Measurements from ENCODE around the gene FALEC.
"Not testable (repeated sequence)": the region's sequence is repeated elsewhere in the genome, so short reads cannot be mapped to it uniquely, and the experiment has no call there.

The FALEC gene

GRCh38 chr1:150574260-150575071 is 58.9 kb downstream of the FALEC start:
- no peak for DNase-seq (ENCODE audit: low read depth in 2 of 2)

GRCh38 chr1:150575072-150575489 is 59.5 kb downstream of the FALEC start:
- no peak for DNase-seq (ENCODE audit: low read depth in 2 of 2)

- DNase-seq (ENCODE audit: low read depth in 2 of 2): no peak
Measured at GRCh38 chr1:150575518-150576366, 60.2 kb downstream of the FALEC start.

GRCh38 chr1:150576367-150576711 is 60.8 kb downstream of the FALEC start:
- no peak for DNase-seq (ENCODE audit: low read depth in 2 of 2)

GRCh38 chr1:150576794-150577556 is 61.4 kb downstream of the FALEC start:
- no peak for DNase-seq (ENCODE audit: low read depth in 2 of 2)

- DNase-seq (ENCODE audit: low read depth in 2 of 2): no peak
Measured at GRCh38 chr1:150577557-150578271, 62.2 kb downstream of the FALEC start.

- DNase-seq (ENCODE audit: low read depth in 2 of 2): no peak
Measured at GRCh38 chr1:150578272-150579109, 62.9 kb downstream of the FALEC start.

- peak; percentile 75 to 83 for DNase-seq (ENCODE audit: low read depth in 2 of 2)
Measured at GRCh38 chr1:150579110-150579944, 63.8 kb downstream of the FALEC start, which contains the start of gene MCL1. Gene MCL1, minus strand, starts transcription at chr1:150579610. Its CDS starts 80 bp downstream, at chr1:150579530.

- no peak for DNase-seq (ENCODE audit: low read depth in 2 of 2)
Measured at GRCh38 chr1:150579945-150580642, 64.5 kb downstream of the FALEC start.

GRCh38 chr1:150580966-150581365 is 65.4 kb downstream of the FALEC start:
- DNase-seq (ENCODE audit: low read depth in 2 of 2): not testable (repeated sequence)

GRCh38 chr1:150581437-150581836 is 65.9 kb downstream of the FALEC start:
- DNase-seq (ENCODE audit: low read depth in 2 of 2): not testable (repeated sequence)

- not testable (repeated sequence) for DNase-seq (ENCODE audit: low read depth in 2 of 2)
Measured at GRCh38 chr1:150581962-150582361, 66.4 kb downstream of the FALEC start.

- no peak for DNase-seq (ENCODE audit: low read depth in 2 of 2)
Measured at GRCh38 chr1:150582371-150582770, 66.8 kb downstream of the FALEC start.
